BJ (cell line): ENCODE data around the gene RAD51D. TPM values are rescaled to one million over a fixed set of nuclear protein-coding genes. Genes with fewer than 3 reads are reported as not detected.
A peak's percentile ranks its signal among the peaks of the same experiment; 100 is the strongest.

Experiments used
- CTCF ChIA-PET: fragments of 350-600 bp; formaldehyde crosslinking; extraction: SDS; loops from one replicate; lab custom pipeline; 2021; ENCODE audit warnings: antibody characterized with exemption, inconsistent platforms; lab: Yijun Ruan, JAX
- POLR2A ChIA-PET: fragments of 300-600 bp; sonication (Branson Sonifier 250); formaldehyde crosslinking; extraction: SDS; loops from one replicate; lab custom pipeline; 2021; ENCODE audit warnings: antibody characterized with exemption; lab: Charles Lee
- DNase-seq: peaks from one replicate; pipeline ENCODE4 v3.0.0-alpha.2; 2011; ENCODE audit warnings: low read depth
- H3K27me3 ChIP-seq: 2 replicates; pipeline ENCODE4 v1.6.0; 2011; ENCODE audit warnings: low read length; ENCODE audit not compliant: control insufficient read depth, insufficient read depth
- H3K36me3 ChIP-seq: 2 replicates; pipeline ENCODE4 v1.5.1; 2011; ENCODE audit warnings: low read length; ENCODE audit not compliant: control insufficient read depth, insufficient read depth
- H3K4me3 ChIP-seq: 2 replicates; pipeline ENCODE4 v1.5.1; 2011; ENCODE audit warnings: low read depth, mild to moderate bottlenecking, control low read depth, low read length
- polyA plus RNA-seq: library from polyadenylated mRNA; depleted of rRNA; stranded (reverse); fragments of >200 nt; gene quantifications from 2 replicates; pipeline ENCODE4 v1.2.3, GENCODE V29; 2011
- TF ChIP-seq, protein P1 (sequence below): IDR thresholded peaks from 2 replicates; pipeline ENCODE4 v1.5.1; 2011; ENCODE audit warnings: low read depth, mild to moderate bottlenecking, control low read depth, inconsistent platforms, low read length, moderate library complexity; ENCODE audit not compliant: insufficient read depth

RAD51D gene
- polyA plus RNA-seq, 1 experiment, result 16.1 TPM

DNA sequence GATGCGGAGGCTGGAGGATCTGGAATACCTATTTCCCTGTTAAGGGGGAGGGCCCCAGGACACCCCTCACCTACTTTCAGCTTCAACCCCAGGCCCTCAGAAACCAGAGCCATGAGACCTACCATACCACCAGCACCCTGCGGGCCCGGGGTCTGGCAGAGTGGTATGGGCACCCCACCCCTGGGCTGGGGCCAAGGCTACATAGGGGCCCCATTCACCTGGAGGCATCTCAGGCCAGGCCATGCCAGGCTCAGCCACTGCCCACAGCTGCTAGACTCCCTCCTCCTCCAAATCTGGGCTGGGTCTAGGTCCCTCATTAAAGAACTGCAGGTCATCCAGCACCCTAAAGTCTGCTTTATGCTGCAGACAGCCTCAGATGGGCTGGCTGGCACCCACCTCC, 10.7 kb upstream of the RAD51D start:
- H3K36me3 ChIP-seq, result peaks cover 17% of the 10 kb centered on the region
- H3K4me3 ChIP-seq, result no peak overlapping the region
- no peaks in the 10 kb centered on the region for H3K27me3 ChIP-seq
- no peak for DNase-seq
- TF ChIP-seq, protein P1, sequence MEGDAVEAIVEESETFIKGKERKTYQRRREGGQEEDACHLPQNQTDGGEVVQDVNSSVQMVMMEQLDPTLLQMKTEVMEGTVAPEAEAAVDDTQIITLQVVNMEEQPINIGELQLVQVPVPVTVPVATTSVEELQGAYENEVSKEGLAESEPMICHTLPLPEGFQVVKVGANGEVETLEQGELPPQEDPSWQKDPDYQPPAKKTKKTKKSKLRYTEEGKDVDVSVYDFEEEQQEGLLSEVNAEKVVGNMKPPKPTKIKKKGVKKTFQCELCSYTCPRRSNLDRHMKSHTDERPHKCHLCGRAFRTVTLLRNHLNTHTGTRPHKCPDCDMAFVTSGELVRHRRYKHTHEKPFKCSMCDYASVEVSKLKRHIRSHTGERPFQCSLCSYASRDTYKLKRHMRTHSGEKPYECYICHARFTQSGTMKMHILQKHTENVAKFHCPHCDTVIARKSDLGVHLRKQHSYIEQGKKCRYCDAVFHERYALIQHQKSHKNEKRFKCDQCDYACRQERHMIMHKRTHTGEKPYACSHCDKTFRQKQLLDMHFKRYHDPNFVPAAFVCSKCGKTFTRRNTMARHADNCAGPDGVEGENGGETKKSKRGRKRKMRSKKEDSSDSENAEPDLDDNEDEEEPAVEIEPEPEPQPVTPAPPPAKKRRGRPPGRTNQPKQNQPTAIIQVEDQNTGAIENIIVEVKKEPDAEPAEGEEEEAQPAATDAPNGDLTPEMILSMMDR, result no peak
- CTCF ChIA-PET, result interaction anchor here (0.6 to 2.3 kb wide), 7 partner anchors 10 to 132 kb away, joined by 3 to 8 read pairs (median 4); partner anchors contain the start of genes NLE1 and RAD51D
- POLR2A ChIA-PET, result no interaction called here

GRCh38 chr17:35129973-35130351, 10.3 kb upstream of the RAD51D start:
- no peak for DNase-seq
- no peak overlapping the region for H3K4me3 ChIP-seq
- CTCF ChIA-PET, result interaction anchor here (1.3 to 3.1 kb wide), 5 partner anchors 11 to 131 kb away, joined by 4 to 27 read pairs (median 6); partner anchors contain the start of genes NLE1 and RAD51D
- H3K36me3 ChIP-seq, result peaks cover 13% of the 10 kb centered on the region
- POLR2A ChIA-PET, result no interaction called here
- H3K27me3 ChIP-seq, result no peaks in the 10 kb centered on the region
- TF ChIP-seq, protein P1, result no peak

DNA sequence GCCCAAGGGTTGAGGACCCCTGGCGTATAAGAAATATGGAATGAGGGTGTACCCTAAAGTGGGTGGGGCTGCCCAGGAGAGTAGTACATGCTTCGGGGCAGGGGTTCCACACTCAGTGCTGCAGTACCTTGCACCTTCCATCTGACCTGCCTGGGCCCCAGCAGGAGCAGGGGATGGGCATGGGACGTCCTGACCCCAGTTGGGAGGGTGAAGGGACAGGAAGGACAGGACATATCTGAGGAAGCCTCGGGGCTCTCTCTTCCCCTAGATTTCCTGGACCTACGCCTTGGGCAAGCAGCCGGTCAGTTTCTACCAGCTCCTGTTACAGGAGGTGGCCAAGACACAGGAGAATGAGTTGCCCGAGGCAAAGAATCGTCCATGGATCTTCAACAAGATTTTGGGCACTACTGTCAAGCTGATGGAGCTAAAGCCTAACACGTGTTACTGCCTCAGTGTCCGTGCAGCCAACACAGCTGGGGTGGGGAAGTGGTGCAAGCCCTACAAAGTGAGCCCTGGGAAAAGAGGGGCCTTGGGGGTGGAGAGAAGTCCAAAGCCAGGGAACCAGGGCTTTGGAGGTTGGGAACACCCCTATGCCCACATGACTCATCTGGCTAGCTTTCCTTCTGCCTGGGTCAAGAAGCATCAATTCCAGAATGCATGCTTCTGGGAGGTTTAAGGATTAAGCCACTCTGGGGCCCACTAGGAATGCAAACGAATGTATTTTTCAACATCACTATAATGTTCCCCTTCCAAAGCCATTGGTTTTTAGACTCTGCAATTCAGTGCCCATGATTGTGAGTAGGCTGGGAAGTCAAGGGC, 9.7 kb upstream of the RAD51D start:
- Histone ChIP-seq H3K36me3 (peaks cover 13% of the 10 kb centered on the region), H3K4me3 (no peak overlapping the region), H3K27me3 (no peaks in the 10 kb centered on the region)
- CTCF ChIA-PET, result interaction anchor here (1.3 to 3.1 kb wide), 3 partner anchors 10 to 587 kb away, joined by 3 to 27 read pairs (median 6); partner anchors contain the start of gene RAD51D
- TF ChIP-seq, protein P1, result no peak
- no peak for DNase-seq
- POLR2A ChIA-PET, result no interaction called here

- ChIA-PET POLR2A (no interaction called here), CTCF (interaction anchor here (0.9 to 3.1 kb wide), 5 partner anchors 8 to 585 kb away, joined by 3 to 27 read pairs (median 3); partner anchors contain the start of gene RAD51D)
- Histone ChIP-seq H3K36me3 (peaks cover 5% of the 10 kb centered on the region), H3K4me3 (no peak overlapping the region), H3K27me3 (no peaks in the 10 kb centered on the region)
- DNase-seq, result peak; percentile 78
- TF ChIP-seq, protein P1, result no peak
Measured at GRCh38 chr17:35127751-35128514, 8.3 kb upstream of the RAD51D start.

DNA sequence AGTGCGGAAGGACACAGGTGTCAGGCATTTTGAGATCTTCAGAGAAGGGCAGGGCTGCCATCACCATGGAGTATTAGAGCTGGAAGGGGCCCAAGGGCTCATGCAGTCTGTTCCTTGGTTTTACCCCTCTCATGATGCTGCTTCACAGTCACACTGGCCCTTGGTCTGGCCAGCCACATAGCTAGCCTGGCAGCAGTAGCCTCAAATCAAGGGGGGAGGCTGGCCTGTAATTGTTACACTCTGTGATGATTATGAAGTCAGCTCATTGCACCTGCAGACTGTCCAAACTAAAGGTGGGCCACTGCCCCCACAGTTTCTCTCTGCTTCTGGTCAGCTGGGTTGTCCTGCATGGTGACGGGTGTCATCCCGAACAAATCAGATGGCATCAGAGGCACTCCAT, 1.7 kb upstream of the RAD51D start, which contains the start of gene FNDC8:
FNDC8 (plus strand) TSS at position 301 of the 400 bp plus-strand sequence; CDS start at position 380, 79 bp downstream.
- H3K27me3 ChIP-seq, result no peaks in the 10 kb centered on the region
- POLR2A ChIA-PET, result no interaction called here
- no peak within 1 kb of the TSS for H3K4me3 ChIP-seq
- CTCF ChIA-PET, result interaction anchor here (2.3 to 7.4 kb wide), 3 partner anchors 16 to 578 kb away, joined by 11 to 90 read pairs (median 31); no protein-coding TSS in a partner anchor
- no peak for DNase-seq
- TF ChIP-seq, protein P1, result no peak
- no peaks in the 10 kb centered on the region for H3K36me3 ChIP-seq
